GM11168 (cell line): ENCODE data around the gene S100B.
"Not testable (repeated sequence)": the region's sequence is repeated elsewhere in the genome, so short reads cannot be mapped to it uniquely, and the experiment has no call there.

Experiments used
- in situ Hi-C: fragments of 300-500 bp; cut with MboI; formaldehyde crosslinking; loops from one replicate; pipeline ENCODE4 v1.12.0; 2022; ENCODE audit warnings: low sequenced_read_pairs; ENCODE audit not compliant: unreplicated experiment

The S100B gene

DNA sequence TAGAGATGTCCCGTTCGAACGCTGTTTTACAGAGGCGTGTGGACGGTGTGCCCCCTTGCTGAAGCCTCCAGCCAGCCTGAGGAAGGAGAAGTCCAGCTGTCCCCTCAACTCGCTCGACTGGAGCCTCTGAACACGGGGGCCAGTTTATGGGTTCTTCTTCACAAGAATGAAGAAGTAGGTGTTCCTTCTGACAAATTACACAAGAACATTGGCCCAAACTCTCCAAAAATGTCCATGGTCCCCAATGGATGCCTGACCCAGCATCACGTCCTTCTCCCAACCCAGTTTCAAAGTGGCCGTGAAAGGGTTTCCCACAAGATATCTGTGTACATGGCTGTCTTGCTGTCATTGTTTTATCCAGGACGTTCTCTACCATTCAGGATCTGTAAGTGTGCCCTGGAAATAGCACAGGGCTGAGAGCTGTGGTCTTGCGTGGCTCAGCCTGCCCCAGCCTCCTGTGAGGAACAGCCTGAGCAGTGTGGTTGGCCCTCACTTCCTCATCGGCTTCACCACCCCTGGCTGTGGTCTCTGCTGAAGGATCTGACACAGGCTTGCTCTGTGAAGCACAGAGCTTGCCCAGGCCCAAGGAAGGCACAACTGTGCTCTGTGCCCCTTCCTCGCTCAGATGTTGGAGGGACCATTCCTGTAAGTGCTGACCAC, 1.0 kb upstream of the S100B start:
- in situ Hi-C loops: no loop called here

GRCh38 chr21:46604329-46604974, 430 bp downstream of the S100B start:
- in situ Hi-C loops: no loop called here

- in situ Hi-C loops: no loop called here
Observed at GRCh38 chr21:46603228-46603627, 1.7 kb downstream of the S100B start.

- in situ Hi-C loops: no loop called here
Observed at GRCh38 chr21:46600978-46601377, 3.9 kb downstream of the S100B start.

- in situ Hi-C loops: no loop called here
Observed at GRCh38 chr21:46600305-46600704, 4.6 kb downstream of the S100B start.

DNA sequence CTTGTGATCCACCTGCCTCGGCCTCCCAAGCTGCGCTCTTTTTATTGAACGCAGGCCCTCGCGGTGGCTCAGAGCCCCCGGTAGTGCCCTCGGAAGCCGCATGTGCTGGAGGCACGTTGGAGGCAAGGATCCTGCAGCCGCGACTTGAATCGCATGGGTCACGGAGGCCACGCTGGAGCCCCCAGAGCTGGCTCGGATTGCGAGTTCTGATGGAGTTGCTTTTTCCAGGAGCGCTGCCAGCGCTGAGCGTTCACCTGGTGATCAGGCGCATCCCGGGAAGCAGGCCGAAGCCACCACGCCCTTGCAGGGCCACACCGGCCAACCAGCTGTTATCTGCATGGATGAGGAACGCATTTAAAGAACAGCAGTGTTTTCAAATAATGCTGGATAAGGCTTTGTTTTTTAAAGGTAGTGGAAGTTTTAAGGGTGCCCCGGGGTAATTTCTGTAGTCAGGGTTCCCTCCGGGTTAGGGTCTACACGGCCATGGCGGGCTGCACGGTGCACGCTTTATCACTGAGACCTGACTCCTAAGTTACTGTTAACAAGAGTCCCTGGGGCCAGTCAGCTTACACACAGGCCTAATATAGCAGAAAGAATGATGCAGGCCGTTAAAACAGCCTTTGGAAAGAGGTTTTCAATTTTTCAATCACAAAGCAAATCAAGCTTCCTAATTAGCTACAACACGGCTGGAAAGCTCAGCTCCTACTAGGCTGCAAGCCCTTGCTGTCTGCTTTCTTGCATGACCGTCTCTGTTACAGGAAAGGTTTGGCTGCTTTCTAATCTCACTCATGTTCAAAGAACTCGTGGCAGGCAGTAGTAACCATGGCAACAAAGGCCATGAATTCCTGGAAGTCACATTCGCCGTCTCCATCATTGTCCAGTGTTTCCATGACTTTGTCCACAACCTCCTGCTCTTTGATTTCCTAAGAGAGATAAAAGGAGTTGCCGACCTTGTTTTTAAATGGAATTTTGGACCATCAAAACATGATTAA, 6.0 kb downstream of the S100B start:
- in situ Hi-C loops: no loop called here

DNA sequence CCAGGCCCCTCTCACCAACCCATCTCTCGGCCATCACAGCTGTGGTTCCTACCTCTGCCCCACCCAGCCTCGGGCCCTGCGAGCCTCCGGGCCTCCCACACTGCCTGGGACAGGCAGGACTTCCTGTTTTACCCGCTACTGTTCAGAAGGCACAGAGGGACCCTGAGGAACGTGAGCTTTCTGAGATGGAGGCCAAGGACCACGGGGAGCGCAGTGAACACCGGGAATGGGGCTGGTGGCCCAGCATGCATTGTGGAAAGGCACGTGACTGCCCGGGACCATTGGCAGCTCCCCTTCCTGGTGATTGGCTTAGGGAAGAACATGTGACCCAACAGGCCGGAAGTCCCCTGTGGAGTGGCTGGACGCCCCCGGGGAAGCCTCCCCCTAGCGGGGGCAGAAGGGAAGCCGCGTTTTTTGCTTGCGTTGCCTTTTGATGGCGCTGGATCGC, 7.0 kb downstream of the S100B start:
- in situ Hi-C loops: no loop called here

DNA sequence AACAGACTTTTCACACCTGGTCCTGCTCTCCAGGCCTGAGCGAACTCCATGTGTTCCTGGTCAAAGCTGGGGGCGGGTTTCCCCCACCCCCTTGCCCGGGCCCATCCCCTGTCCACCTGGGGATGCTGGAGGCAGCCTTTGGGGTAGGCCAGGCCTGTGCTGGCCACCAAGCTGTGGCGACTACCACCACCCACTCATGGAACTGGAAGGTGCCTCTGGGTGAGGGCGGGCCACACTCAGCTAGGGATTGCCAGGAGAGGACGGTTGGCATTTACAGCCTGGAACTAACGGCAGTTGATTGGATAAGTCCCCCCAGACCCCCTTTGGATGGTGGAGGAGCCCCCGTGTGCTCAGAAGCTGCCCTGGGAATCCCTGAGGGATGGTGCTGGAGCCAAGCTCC, 7.9 kb downstream of the S100B start:
- in situ Hi-C loops: no loop called here

GRCh38 chr21:46596201-46596600, 8.7 kb downstream of the S100B start:
- in situ Hi-C loops: no loop called here

DNA sequence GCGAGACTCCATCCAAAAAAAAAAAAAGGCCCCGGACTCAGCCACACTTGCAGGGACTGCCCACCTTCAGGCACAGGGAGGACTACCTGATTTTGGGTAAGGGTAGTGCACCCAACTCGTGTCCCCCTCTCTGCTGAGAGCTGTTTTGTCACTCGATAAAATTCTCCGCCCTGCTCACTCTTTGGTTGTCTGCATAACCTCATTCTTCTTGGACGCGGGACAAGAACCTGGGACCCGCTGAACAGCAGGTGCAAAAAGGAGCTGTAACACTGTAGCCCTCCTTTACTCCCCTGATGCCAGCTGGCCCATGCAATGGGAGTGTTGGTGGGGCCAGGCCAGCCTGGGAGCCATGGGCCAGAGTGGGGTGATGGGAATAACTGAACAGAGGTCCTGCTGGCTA, 10.6 kb downstream of the S100B start:
- in situ Hi-C loops: no loop called here

- in situ Hi-C loops: no loop called here
Observed at GRCh38 chr21:46585191-46585953, 19.5 kb downstream of the S100B start.

- in situ Hi-C loops: no loop called here
Observed at GRCh38 chr21:46581780-46582307, 23.0 kb downstream of the S100B start.

DNA sequence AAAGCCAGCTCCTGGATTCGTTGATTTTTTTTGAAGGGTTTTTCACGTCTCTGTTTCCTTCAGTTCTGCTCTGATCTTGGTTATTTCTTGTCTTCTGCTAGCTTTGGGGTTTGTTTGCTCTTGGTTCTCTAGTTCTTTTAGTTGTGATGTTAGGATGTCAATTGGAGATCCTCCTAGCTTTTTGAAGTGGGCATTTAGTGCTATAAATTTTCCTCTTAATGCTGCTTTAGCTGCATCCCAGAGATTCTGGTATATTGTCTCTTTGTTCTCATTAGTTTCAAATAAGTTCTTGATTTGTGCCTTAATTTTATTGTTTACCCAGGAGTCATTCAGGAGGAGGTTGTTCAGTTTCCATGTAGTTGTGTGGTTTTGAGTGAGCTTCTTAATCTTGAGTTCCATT, 25.5 kb downstream of the S100B start:
- in situ Hi-C loops: not testable (repeated sequence)

- in situ Hi-C loops: not testable (repeated sequence)
Observed at GRCh38 chr21:46577786-46578185, 27.1 kb downstream of the S100B start.

- in situ Hi-C loops: no loop called here
Observed at GRCh38 chr21:46572850-46573249, 32.0 kb downstream of the S100B start.

DNA sequence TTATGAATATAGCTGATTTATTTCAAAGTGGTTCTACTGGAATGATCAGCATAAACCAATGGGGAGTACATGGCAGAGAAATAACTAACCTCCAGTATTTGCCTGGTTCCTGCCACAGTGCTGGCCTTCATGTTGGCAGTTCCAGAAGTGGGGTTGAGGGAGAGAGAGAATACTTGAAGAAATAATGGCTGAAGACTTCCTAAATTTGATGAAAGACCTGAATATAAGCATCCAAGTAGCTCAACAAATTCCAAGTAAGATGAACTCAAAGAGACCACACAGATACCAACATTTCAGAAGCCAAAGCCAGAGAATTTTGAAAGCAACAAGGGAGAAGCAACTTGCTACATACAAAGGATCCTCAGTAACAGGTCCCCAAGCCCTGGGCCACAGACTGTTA, 34.3 kb downstream of the S100B start:
- in situ Hi-C loops: no loop called here

GRCh38 chr21:46570119-46570518, 34.8 kb downstream of the S100B start:
- in situ Hi-C loops: no loop called here

GRCh38 chr21:46569081-46569480, 35.8 kb downstream of the S100B start:
- in situ Hi-C loops: no loop called here

- in situ Hi-C loops: no loop called here
Observed at GRCh38 chr21:46568562-46568961, 36.3 kb downstream of the S100B start.

GRCh38 chr21:46567348-46567747, 37.5 kb downstream of the S100B start:
- in situ Hi-C loops: no loop called here
